CD4-positive, alpha-beta T cell treated with Interleukin-4 for 1 hour (primary cell): ENCODE data around the gene PARP8.
"Not testable (repeated sequence)": the region's sequence is repeated elsewhere in the genome, so short reads cannot be mapped to it uniquely, and the experiment has no call there.

ENCODE experiments used
- DNase-seq, 2 donors: peaks; one replicate each; pipeline ENCODE4 v3.0.0-alpha.2; 2020 to 2022

PARP8 gene

GRCh38 chr5:50684721-50685120 is 18.3 kb downstream of the PARP8 start:
- no peak for DNase-seq

GRCh38 chr5:50687548-50687947 is 21.1 kb downstream of the PARP8 start:
- DNase-seq = no peak

DNA sequence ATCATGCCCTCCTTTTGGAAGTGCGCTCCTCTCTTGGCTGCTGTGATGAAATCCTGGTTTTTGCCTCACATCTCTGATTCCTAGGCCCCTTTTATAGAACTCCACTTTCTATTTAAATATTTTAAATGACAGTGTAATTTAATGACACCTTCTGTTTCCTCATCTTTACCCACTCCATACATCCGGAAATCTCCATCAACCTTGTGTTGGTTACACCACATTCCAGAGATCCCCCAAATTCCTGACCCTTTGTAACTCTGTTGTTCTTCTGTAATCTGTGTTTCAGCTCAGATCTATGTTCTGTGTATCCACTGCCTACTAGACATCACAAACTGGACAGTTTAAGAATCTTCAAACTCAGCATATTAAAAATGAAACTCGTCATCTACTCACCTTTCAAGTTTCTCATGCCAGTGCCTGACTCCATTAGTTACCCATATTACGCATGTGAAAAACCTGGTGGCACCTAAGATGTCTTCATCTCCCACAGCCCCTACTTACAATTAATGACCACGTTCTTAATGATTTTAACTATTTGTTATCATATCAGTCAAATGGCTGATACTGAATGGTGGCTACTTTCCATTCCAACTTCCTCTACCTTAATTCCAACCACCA is 25.1 kb downstream of the PARP8 start:
- no peak for DNase-seq

DNA sequence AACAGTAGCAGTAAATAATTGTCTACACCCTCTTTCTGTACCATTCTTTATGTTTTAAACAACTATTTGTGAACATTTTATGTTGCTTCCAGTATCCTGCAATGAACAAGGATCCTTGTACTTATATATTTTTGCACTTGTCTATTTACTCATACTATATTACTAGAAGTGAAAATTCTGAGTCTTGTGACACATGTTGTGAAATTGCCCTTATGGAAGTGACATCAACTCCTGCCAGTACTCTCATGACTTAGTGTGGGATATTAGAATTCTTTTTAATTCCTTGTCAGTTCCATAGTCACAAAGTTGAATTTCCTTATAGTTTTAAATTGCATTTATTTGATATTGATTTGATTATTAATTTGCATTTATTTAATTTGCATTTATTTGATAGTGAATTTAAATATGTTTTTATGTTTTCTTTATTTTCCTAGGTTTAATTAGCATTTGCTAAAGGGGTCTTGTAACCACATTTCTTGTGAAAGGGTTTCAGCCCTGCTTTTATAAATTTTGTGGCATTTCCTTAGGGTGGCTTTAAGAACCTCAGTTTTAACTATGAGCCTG is 27.7 kb downstream of the PARP8 start:
- no peak for DNase-seq

GRCh38 chr5:50694626-50695025 is 28.2 kb downstream of the PARP8 start:
- not testable (repeated sequence) for DNase-seq

DNA sequence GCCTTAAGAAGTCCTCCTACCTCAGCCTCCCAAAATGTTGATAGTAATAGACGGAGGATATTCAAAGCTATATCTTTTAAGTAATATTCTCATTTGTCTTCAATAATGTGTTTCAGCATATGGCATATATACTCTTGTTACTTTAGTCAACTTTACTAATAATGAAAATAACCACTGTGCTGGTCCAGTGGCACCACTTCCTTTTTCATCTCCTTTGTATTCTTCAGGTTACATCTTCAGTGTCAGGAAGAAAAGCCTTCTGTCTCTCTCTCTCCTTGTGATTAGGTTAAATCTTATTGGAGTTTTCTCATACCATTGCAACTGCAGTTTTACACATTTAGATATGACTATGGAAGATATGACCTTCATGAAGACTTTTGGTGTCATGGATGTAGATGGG is 31.3 kb downstream of the PARP8 start:
- DNase-seq = no peak

DNA sequence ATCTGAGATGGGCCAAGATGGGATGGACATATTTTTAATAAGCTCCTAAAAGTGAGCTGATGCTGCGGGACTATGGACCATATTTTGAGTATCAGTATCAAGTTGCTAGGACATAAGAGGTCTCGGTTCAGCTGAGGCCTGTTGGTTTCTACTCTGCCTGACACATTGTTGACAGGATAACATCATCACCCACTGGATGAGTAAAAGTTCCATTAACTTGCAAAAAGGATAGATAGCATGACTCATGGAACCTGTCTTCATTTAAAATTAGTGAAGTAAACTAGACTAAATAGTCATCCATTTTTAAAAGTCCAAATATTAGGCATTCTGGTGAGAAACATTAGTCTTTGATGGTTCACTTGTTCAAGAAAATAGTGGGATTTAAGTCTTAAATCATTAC is 33.3 kb downstream of the PARP8 start:
- DNase-seq = no peak

- no peak for DNase-seq
Measured at GRCh38 chr5:50700706-50701105, 34.3 kb downstream of the PARP8 start.

DNA sequence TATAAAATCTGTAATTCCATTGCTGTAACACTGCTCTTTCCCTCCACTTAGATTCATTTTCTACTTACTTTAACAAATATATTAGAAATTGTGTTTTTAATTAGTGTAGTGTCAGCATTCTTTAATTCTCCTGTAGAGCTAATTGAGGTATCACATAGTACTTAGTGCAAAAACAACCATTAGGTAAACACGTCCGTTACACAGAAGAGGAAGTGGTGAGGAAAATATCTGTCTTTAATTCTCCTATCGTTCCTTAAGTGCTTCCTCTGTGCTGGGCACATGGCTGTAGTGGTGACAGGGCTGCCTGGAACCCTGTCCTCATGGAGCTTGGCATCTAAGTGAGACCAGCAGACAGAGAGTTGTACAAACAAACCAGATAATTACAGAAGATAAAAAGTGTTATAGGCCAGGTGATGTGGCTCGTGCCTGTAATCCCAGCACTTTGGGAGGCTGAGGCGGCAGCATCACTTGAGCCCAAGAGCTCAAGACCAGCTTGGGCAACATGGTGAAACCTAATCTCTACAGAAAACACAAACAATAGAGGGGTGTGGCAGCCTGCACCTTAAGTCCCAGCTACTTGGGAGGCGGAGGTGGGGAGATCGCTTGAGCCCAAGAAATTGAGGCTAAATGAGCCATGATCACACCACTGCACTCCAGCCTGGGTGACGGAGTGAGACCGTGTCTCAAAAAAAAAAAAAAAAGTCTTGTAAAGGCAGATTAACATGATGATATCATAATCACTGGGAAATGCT is 36.4 kb downstream of the PARP8 start:
- peak in 1 of 2 donors; percentile 38 for DNase-seq

- no peak for DNase-seq
Measured at GRCh38 chr5:50703367-50703666, 36.9 kb downstream of the PARP8 start.

DNA sequence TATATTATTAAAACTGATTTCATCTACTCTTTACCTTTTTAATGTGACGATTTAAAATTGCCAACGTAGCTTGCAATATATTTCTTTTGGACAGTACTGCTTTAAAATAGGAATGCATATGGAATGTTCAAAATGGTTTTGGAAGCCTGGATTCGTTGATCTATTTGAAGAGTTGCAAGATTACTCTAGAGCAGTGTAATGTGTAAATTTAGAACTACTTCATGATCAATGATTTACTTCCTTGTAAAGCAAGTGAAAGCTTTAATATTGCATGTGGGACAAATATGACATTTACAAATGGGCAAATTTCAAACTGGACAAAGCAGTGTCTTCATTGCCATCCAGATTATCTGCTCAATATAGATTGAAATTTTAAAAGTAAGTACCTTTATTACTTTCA is 38.3 kb downstream of the PARP8 start:
- DNase-seq = no peak

DNA sequence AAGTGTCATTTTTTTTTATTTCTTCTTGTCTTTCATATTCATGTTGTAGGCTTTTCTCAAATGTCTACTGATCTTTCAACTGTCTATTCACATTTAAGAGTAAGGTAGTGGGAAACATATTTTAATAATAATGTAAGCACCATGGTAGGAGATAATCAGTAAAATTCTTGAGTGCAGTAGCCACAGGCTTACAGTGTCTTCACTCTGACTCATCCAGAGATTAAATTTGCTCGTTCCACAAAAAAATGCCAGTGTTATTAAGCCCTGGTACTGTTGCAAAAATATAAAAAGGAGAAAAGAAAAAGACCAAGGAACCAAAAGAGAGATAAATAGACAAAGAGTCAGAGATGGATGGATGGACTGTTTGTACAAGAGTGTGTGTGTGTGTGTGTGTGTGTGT is 43.0 kb downstream of the PARP8 start:
- no peak for DNase-seq

GRCh38 chr5:50710838-50711237 is 44.4 kb downstream of the PARP8 start:
- no peak for DNase-seq

- peak; percentile 68 to 83 for DNase-seq
Measured at GRCh38 chr5:50711280-50711679, 44.8 kb downstream of the PARP8 start.

DNA sequence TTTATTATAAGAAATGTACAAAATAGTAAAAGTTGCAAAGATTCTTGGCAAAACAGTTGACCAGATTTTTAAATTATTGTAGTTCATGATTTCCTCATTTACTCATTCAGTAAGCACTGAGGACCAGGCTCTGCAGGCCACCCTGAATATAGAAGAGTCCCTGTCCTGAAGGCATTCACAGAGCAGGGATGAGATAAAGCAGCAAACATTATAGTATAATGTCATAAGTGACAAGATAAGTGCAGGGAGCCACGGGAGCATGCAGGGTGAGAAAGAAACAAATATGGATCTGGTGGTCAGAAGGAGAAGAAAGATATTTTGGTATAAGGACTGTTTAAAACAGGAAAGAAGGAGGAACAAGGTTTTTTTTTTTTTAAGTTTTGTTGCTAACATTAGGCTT is 46.0 kb downstream of the PARP8 start:
- DNase-seq = no peak

GRCh38 chr5:50715001-50715400 is 48.6 kb downstream of the PARP8 start:
- no peak for DNase-seq

DNA sequence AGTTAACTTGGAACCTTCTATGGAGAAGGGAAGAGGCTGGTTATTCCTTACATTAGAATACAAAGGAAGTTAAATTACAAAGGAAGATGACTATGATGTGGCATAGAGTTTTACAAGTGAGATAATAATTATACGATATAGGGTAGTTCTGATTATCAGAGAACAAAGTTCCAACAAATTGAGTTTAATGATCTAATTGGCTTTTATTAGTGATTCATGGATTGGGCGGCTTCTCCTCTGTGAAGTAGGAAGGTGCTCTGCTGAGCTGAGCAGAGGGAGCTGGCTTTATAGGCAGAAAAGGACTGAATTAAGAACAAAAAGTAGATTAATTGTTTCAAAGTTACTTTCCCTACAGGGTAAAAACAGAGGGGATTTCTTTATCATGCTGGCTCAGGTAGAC is 49.7 kb downstream of the PARP8 start:
- no peak for DNase-seq

DNA sequence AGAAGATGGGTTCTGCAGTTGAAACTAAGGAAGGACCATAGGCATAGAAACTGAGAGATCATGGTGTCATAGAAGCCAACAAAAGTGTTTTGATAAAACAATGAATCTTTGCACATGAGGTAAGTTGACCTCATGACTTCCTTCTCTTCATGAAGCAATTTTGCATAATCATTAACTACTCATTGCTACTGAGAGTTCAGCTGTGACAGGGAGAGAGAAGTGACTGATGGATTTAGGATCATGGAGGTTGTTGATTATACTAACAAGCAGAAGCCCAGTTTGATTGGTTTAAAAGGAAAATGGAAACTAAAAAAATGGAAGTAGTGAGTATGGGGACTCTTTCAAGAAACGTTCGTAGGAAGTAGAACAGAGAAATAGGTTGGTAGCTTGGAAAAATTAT is 51.2 kb downstream of the PARP8 start:
- no peak for DNase-seq

- DNase-seq = no peak
Measured at GRCh38 chr5:50720061-50720710, 53.7 kb downstream of the PARP8 start.

DNA sequence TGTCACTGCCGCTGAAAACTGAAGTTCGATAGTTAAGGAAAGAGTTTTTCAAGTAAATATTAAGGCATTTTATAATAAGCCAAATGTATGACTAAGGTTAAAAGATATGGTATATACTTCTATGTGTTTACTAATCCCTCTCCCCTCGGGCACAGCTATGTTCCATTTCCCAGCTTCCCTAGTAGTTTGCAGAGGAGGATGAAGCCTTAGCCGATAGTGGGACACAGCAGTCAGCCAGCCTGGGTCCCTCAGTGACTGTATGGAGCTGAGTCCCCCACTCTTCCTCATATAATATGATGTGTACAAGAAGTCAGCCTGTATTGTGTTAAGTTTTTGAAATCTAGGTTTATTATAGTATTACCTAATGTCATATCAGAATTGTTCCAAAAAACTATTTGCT is 55.8 kb downstream of the PARP8 start:
- no peak for DNase-seq

DNA sequence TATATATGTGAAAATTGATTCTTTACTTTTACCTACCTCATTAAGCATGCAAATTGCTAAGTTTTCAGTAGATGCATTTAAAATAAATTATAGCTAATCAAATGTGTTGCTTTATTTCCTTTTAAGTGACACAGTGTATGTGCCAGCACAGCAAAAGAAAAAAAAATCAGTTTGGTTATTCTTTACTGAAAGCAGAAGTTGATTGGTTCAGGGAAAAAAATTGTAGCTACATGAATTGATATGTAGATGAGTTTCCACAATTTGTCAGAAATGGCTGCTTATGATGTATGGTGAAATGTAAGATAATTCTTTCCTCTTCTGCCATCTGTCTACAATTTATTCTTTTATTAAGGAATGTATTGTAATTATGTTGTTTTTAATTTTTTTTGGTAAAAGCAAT is 57.8 kb downstream of the PARP8 start:
- no peak for DNase-seq

- no peak for DNase-seq
Measured at GRCh38 chr5:50725800-50726474, 59.5 kb downstream of the PARP8 start.

DNA sequence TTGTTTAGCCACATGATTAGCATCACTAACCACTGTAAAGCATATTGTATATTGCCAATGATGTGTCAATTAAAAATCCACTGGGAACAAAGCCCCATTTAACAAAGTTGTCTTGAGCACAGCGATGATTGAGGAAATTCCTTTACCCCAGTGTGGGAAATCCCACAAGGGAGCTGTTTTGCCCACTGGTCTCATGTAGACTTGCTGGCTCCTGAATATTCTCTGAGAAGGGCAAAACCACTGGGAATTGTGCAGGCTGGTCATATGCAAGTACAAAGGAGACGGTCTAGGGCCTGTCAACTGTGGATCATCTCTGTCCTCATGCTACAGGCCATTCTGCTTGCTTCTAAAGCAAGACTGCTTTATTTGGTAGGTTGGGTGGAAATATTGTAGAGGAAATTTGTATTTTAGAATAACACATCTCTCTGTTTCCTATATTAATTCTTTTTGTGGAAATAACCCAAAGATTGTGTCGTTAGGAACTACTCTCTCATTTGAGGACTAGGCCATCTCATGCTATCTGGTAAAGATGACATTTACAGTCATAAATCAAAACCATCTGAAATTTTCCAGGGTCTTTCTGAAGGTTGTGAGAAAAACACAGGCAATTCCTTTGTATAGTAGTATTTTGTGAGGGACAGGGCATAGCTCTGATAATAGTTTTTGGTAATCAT is 60.2 kb downstream of the PARP8 start:
- DNase-seq = no peak
